NCI-H748 (cell line): ENCODE results near the gene EHD1.
A peak's percentile ranks its signal among the peaks of the same experiment; 100 is the strongest.
"Not testable (repeated sequence)": the region's sequence is repeated elsewhere in the genome, so short reads cannot be mapped to it uniquely, and the experiment has no call there.

Experiments used
- DNase-seq: peaks from one replicate; lab custom pipeline; 2025; ENCODE audit not compliant: unreplicated experiment; lab: John Stamatoyannopoulos, UW

Gene EHD1

DNA sequence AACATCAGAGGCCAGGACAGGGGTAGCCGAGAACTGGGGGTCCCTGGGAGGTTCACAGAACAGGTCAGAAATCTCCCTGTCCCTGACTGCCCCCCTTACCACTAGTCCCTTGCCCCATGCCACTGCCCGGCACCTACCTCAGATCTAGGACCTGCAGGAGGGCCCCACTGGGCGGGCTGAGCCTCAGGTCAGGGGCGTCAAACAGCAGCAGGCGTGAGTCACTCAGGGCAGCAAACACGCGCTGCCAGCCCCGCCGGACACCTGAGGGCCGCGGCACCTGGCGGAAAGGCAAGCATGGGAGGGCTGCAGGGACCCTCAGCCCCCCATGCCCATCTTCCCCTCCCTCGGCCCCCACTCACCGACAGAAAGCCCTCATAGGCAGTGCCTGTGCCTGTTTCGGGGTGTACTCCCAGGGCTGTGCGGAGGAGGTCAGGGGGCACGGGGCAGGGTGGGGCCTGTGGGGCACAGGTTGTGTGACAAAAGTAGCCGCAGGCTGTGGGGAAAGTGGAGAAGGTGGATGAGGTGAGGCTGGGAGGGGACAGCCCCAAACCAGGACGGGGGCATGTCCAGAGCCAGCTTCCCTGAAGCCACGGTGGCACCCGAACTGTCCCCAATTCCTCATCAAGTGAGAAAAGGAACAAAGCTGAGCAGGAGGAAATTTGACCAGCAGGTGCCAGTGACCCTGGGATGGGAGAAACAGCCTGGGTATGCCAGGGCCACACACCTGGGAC is 45.8 kb downstream of the EHD1 start:
- no peak for DNase-seq

DNA sequence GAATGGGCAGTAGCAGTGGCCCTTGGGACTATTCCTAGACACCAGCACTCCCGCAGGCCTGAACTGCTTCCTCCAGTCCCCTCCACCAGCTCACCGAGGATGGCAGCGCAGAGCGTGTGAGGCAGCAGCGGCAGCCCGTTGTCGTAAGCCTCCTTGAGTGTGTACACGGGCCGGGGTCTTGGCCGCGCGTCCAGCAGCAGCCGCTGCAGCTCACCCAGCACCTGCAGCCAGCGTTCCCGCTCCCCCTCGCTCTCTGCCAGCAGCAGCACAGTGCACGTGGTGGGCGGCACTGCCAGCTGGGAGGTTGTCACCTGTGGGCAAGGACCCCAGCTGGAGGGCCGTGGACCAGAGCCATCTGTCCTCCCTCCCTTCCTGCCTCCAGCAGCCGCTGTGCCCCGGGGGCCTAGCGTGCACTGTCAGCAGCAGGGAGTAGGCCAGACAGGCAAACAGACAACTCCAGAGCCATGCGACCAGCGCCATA is 47.0 kb downstream of the EHD1 start:
- DNase-seq, result no peak

DNA sequence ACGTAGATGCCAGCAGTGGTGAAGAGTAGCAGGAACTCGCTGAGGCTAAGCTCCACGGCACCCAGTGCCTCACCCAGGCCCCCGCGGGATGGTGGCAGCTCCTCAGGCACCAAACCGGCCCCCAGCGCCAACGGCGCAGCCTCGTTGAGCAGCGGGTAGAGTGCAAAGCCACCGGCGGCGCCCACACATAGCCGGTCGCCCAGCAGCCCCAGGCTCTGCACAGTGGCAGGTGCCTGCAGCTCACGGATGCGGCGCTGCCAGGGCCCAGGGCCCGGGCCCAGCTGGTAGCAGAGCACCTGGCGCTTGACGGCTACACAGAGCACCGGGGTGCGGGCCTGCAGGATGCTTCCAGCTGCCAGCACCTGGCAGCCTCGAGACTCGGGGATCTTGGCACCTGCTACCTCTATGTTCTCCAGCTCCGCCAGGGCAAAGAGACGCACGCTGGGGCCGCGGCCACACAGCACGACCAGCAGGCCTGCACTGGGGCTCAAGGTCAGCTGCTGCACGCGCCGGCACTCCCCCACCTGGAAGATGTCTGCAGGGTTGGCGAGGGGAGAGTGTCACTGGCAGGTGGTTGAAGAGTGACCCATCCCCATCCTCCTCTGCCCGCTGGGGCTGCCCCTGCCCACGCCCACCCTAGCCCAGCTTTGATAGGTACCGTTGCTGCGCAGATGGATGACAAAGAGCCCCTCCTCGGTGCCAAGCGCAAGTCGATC is 48.7 kb downstream of the EHD1 start:
- DNase-seq, result no peak

DNA sequence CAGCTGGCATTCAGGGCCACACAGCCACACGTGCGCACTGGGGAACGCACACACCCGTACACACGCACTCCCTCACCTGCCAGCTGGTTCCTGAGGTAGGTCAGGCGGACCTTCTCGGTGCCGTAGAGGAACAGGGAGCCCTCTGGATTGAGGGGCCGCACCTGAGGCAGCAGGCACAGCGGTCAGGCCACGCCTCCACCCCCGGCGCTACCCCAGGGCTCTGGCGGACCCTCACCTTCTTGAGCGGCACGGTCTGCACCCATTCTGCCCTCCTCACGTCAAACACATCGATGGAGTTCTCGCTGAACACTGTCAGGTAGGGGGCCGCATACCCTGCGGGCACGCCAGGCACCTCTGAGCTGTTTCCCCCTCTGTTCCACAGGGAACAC is 51.0 kb downstream of the EHD1 start:
- no peak for DNase-seq

DNA sequence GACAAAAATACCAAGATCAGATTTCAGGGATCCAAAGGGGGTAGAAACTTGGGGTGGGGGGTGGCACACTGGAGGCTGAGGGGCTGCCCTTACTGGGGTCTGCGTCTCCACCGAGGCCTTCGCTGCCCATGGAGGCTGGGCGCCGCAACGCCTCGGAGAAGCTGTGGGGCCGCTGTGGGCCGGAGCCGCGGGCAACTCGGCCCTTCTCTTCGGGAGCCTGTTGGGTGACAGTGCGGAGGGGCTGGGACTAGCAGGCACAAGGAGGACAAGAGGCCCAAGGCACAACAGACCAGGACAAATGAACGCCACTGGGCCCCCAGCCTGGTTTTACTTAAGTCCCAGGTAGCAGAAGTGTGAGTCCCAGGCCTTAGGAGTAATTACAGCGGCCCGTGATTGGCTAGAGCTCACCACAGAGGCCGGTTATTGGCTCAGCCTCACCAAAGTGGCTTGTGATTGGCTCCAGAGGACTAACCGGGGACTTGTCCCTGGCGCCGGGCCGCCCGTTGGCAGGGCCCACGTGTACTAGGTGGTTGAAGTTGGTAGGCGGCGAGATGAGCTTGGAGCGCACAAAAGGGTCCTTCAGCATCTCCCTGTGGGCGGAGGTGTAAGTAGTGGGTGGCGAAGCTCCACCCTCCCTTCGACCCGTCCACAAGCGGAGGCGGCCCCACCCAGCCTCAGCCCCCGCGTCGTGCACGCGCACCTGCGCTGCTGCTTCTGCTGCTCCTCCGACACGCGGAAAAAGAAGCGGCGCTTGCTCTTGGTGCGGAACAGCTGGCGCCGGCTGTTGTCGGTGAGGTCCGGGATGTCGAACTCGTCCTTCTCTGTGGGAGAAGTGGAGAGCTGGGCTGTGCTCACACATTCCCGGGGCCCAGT is 51.6 kb downstream of the EHD1 start:
- no peak for DNase-seq

DNA sequence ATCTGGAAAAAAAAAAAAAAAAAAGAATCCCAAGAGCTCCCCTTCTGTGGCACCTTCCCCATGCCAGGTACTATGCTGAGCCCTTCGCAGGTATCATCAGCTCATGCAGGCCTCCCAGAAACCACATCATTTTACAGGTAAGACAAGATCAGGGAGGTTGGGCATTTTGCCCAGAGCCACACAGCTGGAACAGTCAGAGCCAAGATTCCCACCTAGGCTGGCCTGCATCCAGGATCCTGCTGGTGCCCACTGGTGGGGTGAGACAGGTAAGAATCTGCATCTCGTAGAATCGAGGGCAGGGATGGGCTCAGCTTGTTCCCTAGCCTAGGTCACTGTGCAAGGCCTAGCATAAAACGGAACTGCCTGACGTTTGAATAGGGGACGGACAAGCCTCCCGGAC is 52.4 kb downstream of the EHD1 start:
- no peak for DNase-seq

DNA sequence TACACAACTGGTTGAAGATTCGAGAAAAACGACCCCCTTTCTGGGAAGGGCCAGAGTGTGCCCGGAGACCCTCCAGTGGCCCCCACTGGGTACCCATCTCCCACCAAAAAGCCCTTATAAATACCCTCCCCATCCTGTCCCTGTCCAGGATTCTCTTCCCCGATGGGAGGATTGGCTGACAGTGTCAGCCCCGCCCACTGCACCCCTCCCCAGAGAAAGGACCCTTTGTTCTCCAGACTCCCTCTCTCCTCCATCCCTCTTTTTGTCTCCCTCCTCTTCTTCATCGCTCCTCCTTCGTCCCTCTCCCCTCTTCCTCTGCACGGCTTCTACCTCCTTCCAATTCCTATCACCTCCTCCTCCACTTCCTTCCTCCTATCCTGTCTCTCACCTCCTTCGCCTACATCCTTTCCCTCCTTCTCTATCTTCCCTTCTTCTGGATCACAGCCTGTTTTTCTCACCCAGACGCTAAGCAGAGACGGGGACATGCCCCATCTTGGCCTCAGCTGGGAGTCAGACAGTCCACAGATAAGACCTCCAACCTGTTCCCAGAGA is 54.8 kb downstream of the EHD1 start:
- no peak for DNase-seq

DNA sequence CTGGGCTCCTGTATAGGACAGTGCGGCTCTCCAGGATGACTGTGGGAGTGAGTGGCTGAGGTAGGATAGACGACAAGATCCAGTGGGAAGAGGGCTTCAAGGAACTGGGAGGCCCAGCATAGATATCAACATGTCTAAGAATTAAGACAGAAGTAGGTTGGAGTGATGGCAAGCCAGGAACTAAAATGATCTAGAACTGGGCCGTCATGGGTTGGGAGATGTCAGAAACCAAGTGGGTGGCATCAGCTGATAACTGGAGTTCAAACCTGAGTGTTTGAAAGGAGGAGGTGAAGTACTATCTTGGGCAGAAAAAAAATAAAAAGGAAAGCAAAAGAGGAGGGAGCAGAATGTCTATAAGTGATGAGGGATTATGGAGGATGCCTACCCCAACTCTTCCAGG is 60.9 kb downstream of the EHD1 start:
- DNase-seq, result no peak

DNA sequence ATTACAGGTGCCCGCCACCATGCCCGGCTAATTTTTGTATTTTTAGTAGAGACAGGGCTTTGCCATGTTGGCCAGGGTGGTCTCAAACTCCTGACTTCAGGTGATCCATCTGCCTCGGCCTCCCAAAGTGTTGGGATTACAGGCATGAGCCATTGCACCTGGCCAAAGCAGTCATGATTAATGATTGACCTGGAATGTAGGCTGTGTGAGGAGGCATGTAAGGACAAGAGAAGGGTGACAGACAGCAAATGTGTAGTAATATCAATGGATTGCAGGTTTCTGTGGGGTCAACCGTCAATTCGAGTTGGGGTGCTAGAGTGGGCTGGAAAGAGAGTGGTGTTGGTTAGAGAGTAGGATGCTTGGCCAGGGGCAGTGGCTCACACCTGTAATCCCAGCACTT is 63.0 kb downstream of the EHD1 start:
- DNase-seq, result not testable (repeated sequence)

DNA sequence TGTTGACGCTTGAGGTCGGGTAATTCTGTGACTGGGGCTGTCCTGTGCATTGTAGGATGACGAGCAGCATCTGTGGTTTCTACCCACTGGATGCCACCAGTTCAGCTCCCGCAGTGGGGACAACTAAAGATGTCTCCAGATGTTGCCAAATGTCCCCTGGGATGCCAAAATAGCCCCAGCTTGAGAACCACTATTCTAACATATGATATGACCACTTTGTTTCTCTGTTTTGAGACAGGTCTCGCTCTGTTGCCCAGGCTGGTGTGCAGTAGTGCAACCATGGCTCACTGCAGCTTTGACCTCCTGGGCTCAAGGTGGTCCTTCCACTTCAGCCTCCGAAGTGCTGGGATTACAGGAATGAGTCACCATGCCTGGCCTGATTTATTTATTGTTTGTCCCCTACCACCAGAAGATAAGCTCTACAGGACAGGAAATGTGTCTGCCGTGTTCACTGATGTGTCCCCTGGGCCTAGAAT is 63.7 kb downstream of the EHD1 start:
- DNase-seq, result no peak

DNA sequence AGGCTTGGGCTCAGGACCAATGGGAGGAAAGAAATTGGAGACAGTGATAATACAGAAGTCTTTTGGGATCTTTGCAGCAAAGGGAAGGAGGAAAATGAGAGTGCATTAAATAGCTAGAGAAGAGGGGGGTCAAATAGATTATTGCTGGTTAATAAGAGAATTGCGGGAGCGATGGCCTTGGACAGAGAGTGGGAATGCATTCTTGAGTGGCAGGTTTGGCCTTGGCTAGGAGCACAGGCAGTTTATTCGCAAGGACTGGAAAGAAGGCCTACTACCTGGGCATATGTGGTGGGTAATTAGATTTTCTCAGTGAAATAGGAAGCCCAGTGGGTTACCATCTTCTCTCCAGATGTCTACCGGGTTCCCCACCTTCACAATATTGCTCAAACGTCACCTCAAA is 64.6 kb downstream of the EHD1 start:
- no peak for DNase-seq

DNA sequence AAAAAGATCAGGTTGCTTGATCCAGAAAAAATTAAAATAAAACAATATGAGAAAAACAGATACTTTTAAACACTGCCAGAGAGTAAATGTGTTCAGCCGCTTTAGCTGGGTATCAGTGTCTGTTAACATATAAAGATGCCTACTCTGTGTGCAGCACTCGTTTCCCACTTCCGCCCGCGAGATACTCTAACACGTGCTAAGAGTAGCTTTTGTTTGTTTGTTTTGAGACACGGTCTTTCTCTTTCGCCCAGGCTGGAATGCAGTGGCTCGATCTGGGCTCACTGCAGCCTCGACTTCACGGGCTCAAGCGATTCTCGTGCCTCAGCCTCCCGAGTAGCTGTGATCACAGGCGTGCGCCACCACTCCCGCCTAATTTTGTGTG is 67.5 kb downstream of the EHD1 start:
- DNase-seq, result peak; percentile 76

DNA sequence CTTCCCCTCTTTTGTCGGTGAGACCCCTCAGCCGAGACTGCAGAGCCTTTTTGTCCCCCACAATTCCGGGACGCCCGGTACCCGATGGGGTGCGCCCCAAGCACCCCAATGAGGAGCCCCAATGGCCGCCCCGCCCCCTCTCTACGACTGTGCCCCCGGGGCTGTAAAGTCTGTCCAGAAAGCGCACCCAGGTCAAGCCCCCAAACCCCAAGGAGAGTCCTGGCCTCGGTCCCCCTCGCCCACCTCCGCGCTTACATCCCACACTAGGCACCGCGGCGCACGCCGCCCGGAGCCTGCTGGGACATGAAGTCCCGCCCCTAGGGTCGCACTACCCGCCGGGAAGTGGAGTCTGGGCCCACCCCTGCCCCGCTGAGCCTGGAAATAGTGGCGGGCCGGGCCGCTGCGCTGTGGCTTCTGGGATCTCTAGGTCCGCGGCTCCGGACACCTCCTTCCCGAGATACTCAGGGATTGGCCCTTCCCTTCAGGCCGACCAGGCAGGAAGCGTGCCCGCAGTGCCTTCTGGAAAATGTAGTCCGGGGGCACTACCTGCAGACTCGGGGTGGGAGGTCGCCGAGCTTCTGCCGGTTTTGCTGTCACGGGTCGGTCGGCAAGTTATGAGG is 68.0 kb downstream of the EHD1 start, which contains the start of gene MEN1:
Gene MEN1, minus strand, starts transcription at position 281 of the 620 bp plus-strand sequence. CDS start 442 bp downstream, outside the sequence.
- peak; percentile 99 for DNase-seq

DNA sequence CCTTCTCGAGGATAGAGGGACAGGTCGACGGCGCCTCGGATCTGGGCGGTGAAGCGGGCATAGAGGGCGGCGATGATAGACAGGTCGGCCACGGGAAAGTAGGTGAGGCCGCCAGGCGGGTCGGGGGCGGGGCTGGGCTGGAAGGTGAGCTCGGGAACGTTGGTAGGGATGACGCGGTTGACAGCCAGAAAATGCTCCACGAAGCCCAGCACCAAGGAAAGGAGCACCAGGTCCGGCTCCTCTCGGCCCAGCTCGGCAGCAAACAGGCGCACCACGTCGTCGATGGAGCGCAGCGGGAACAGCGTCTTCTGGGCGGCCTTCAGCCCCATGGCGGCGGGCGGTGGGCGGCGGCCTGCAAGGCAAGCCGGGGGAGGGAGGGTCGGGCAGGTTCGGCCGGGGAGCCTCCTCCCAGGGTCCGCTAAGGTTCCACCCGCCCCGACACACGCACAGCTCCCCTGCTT is 68.6 kb downstream of the EHD1 start:
- DNase-seq, result peak; percentile 62

DNA sequence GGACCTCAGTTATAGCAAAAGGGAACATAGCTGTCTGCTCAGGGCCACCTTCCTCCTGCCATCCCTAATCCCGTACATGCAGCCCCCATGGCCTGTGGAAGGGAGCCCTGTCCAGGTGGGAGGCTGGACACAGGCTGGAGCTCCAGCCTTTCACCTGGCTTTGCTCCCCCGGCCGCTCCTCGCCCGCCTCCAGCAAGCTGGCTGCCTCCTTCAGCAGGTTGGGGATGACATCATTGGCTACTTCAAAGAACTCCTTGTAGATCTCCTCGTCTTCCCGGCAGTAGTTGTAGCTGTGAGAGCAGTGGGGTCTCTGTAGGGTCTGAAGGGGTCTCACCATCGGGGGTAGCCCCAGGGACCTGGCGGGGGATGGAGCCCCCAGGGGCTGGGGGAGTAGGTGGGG is 72.9 kb downstream of the EHD1 start:
- no peak for DNase-seq

DNA sequence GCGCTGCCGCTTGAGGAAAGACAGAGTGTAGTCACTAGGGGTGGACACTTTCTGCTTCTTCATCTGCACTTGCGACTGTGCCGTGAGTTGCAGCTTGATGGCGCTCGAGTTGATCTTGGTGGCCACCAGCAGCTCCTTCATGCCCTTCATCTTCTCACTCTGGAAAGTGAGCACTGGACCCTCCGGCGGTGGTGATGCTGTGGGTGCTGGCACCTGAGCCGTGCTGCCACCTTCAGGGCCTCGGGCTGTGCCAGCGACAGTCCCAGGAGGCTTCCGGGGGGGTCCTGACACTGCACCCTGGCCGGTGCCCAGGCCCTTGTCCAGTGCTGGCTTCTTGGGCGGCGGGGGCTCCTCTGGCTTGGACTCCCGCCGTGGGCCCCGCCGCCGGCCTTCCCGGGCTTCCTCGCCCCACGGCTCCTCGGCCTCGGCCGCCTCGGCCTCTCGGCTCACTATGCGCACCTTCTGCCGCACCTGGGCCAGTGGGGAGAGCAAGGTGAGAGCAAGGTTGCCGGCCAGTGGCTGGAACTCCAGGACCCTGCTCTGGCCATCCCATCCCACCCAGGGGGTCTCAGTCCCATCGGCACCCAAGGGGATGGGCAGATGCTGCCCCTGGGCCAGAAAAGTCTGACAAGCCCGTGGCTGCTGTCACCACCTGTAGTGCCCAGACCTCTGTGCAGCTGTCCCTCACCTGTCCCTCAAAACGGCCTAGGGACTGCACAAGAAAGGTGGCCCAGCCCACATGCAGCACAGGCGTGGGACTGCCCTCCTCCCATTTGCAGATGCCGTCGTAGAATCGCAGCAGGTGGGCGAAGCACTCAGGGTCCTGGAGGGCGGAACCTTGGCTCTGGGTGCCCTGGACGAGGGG is 73.8 kb downstream of the EHD1 start:
- DNase-seq, result peak; percentile 11

DNA sequence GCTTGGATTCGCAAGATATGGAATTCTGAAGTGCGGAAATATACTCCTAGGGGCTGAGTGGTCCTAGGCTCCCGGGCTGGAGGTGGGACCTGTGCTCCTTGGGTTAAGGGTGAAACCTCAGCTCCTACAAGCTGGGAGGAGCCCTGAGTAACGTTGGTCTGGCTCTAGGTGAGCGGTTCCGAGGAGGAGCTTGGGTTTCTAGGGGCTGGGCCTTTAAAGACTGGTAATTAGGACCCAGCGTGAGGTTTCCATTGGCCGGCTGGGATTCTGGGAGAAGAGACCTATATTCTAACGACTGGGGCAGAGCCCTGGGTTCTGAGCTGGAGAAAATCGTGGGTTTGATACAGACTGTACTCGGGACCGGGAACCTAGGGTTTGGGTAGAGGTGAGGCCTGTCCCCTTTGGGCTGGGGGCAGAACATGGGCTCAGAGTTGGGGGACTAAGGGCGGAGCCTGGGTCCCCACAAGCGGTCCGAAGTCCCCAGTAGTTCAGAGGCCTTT is 74.5 kb downstream of the EHD1 start:
- no peak for DNase-seq

DNA sequence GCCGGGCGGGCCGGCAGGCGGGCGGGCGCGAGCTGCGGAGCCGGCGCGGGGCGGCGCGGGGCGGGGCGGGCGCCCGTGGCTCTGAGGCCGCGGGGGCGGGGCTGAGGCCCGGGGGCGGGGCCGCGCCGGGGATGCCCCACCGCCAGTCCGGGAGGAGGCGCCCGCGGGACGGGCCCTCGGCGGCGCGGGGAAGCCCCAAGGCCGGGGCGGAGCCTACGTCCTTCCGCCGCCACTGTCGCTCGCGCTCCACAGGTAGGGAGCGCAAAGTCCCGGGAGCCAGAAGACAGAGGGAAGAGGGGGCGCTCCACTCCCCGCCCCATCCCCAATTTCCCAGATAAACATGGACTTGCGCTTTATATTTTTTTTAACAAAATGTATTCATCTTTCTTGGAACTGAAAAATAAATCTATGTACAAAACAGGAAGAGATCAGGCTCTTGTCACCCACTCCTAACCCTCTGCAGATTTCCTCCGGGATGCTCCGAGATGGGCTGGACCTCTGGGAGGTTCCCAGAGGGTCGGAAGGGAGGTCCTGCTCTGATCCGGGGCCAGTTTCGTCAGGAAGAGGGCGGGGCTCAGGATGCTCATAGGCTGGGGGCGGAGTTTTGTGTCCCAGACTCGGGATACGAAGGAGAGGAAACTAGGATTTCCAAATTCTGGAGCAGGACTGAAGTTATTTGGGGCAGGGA is 75.1 kb downstream of the EHD1 start, which contains the start of gene MAP4K2:
Gene MAP4K2, minus strand, starts transcription at position 57 of the 688 bp plus-strand sequence. CDS start 65 bp downstream, outside the sequence.
- peak; percentile 87 for DNase-seq
